Endometrial microvascular endothelial cells (primary cell): ENCODE data around the gene SLC38A6. TPM values are rescaled to one million over a fixed set of nuclear protein-coding genes. Genes with fewer than 3 reads are reported as not detected.
"Not testable (repeated sequence)": the region's sequence is repeated elsewhere in the genome, so short reads cannot be mapped to it uniquely, and the experiment has no call there.

ENCODE experiments used
- in situ Hi-C: cut with HindIII; loops from 2 replicates; pipeline ENCODE4 v1.10.0; 2017; ENCODE audit warnings: low sequenced_read_pairs, low pct_unique_long_range_greater_than_20kb; ENCODE audit errors: inconsistent ontology term
- total RNA-seq: library from RNA; depleted of rRNA; stranded (reverse); fragments of >200 nt; gene quantifications from one replicate; pipeline ENCODE4 v1.2.3, GENCODE V29; 2015; ENCODE audit errors: inconsistent ontology term

SLC38A6 gene
- total RNA-seq, 1 donor from 2014 or later: 22.9 TPM

GRCh38 chr14:61089126-61089750, 108.2 kb downstream of the SLC38A6 start:
- in situ Hi-C loops: no loop called here

GRCh38 chr14:61090432-61091216, 109.6 kb downstream of the SLC38A6 start:
- in situ Hi-C loops: no loop called here

- in situ Hi-C loops: no loop called here
Observed at GRCh38 chr14:61091657-61092273, 110.7 kb downstream of the SLC38A6 start.

GRCh38 chr14:61098096-61098495, 117.1 kb downstream of the SLC38A6 start:
- in situ Hi-C loops: not testable (repeated sequence)

GRCh38 chr14:61098721-61099120, 117.7 kb downstream of the SLC38A6 start:
- in situ Hi-C loops: no loop called here

GRCh38 chr14:61099216-61099835, 118.3 kb downstream of the SLC38A6 start:
- in situ Hi-C loops: no loop called here

GRCh38 chr14:61101803-61102548, 120.9 kb downstream of the SLC38A6 start:
- in situ Hi-C loops: no loop called here

Other genes with a start within 250 kb of the SLC38A6 start
- 29.2 TPM for gene MNAT1, start 246.5 kb upstream of the SLC38A6 start, total RNA-seq
- 10.4 TPM for gene TRMT5, start 166 bp upstream of the SLC38A6 start, total RNA-seq